HG03521 (cell line): ENCODE results near the gene PAMR1.

ENCODE experiments used
- ATAC-seq: cut with Tn5 transposase; IDR thresholded peaks from one replicate; pipeline ENCODE4 v1.9.1; 2021; ENCODE audit warnings: mild to moderate bottlenecking, moderate library complexity; ENCODE audit not compliant: unreplicated experiment

The PAMR1 gene

DNA sequence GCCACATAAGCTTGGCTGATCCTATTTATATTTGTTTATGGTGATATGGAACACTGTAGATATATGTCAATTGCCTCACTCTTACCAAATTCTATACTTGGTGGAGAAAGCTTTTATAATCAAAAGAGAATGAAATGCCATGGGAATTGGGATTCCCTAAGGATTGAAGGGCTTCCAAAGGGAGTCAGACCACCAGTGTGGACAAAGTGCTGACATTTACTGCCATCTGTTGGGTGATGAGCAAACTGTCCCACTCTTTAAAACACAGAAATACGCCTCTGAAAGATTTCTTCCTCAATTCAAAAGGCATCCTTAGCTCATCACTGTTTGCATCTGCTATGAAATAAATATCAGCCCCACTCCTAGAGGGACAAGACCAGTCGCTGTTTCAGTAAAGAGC, 113.1 kb downstream of the PAMR1 start:
- no peak for ATAC-seq

DNA sequence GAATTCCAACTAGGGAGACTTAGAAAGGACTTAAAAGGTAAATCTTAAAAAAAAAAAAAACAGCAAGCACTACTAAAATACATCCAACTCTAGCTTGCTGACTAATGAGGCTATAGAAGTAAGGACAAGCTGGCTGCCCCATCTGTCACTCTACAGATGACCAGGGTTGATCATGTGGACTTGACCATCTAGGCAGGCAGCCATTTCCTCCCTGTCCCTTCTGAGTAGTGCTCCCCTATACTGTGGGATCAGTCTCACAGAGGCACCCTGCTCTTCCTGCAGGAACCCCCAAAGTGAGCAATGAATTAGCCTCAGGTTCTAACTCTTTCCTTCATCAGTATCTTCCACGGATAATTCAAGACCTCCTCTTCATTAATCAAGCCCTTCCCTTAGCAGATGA, 118.4 kb downstream of the PAMR1 start:
- no peak for ATAC-seq

DNA sequence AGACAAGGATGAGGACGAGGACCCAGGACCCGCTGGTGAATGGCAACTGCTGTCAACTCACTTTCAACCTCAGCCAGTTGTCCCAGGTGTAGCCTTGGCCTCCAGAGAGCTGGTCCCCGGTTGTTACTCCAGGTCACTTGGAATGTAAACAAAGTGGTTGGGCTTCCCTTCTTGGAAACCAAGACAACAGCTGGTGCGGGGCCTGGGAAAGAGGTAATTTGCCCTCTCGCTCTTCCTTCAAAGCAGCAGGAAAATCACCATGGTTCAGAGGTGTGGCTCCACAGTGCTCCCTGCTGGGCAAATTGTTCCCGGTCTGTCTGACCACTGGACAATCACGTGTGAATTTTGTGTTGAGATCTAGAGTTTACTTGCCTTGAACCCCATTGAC, 121.0 kb downstream of the PAMR1 start:
- ATAC-seq, result no peak

DNA sequence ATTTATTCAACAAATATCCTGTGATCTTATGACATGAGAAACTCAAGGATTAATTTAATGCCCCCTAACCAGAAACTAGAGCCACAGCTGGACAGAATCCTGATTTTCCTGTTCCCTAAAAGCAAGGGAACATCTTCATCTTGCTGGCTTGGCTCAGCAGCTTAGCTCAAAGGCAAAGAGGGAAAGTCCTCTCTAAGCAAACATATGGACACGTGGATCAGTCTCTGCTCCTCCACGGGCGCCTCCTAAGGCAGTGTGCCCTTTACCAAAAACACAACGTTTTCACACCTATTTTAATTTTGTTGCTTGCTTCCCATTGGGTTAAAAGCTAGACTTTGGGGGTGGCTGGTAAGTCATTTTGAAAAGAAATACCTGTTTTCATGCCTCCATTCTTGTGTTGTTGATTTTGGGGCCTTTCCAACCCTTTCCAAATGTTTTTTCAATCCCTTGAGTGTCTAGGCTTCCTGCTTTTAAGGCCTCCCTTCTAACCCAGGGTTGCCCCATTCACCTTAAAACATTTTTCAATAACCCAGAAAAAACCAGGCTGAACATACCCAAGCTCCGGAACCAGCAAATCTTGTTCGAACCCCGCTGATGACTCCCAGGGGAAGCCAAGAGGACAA, 121.5 kb downstream of the PAMR1 start:
- ATAC-seq, result no peak

DNA sequence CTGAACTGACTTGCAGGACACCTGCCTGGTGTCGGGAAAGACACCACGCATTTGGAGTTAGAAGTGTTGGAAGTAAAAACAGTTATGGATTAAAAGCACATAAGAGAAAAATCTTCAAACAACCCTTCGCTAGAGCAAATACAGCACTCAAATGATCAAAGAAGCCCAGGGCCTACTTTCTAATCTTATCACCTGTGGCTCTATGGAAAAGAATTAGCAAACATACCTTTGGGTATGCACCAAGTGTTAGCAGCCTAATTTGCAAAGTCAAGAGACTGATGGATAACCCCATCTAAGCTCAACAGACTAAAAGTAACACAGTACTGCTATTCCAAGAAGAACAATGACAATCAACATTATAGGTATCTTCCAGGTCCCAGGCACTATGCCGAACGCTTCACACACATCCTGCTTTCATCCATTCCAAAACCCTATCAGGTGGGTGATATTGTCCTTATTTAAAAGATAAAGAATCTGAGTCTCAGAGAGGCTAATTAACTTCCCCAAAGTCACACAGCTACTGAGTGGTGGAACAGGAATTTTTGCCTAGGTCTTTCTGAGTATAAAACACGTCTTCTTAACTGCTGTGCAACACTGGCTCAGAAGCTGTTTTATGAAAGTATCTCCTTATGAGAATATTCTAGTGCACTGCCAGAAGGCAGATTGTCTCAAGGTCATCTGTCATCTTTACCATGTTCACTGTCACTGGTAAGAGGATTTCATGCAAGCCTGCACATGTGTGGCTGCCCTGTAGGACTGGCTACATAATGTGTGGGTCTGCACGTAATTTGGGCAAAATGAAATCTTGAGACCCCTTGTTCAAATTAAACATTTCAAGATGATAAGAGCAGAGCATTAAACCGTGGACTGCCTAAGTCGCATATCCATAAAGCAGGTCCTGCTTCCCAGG, 122.4 kb downstream of the PAMR1 start:
- no peak for ATAC-seq

DNA sequence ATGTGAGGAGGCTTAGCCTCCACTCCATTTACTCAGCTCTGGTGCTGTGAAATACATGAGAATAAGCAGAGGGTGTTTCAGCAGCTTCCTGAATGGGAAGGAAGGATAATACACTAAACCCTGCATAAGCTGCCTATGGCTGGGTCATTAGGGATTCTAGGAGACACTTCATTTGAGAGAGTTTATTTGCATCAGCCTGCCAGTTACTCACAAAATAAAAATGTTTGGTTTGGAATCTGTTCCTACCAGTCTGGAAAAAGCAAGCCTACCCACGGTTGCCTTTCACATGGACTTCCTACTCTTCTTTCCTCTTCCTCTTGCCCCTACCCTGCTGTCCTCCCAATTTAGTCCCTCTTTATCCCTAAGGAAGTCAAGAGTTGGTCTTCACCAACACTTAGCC, 126.5 kb downstream of the PAMR1 start:
- ATAC-seq, result no peak

DNA sequence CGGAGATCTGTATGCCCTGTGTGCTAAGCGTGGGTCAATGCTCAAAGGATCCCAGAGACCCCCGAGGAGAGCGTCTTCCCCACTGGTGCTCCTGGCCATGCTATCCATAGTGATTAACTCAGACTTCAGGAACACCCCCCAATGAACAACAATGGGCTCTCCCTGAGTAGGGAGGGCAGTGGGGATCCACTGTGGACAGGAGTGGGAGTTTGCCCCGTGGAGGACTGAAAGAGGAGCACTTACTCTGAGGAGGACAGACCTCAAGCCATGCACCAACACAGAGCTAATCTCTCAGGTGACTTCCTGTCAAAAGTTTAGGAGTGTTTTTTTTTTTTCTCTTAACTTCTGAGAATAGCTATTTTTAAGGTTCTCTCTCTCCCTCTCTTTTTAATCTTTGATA, 130.5 kb downstream of the PAMR1 start:
- ATAC-seq, result no peak

DNA sequence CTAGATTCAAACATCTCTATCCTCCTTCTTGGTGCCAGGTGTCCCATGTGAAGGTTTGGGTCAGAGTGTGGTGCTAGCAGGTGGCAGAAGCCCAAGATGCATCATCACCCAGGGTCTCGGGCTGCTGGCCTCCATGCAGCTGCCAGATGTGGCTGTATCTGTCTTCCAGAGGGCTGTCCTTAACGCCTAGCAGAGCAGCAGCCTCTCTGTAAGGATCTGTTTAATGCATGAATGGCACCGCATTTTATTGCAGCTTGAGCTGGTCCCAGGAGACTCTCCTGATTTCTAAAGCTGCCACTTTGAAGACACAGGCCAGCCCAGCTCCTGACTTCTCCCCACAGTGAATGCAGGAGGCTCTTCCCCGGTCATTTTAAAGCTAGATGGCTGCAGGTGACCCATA, 132.3 kb downstream of the PAMR1 start:
- ATAC-seq, result no peak

DNA sequence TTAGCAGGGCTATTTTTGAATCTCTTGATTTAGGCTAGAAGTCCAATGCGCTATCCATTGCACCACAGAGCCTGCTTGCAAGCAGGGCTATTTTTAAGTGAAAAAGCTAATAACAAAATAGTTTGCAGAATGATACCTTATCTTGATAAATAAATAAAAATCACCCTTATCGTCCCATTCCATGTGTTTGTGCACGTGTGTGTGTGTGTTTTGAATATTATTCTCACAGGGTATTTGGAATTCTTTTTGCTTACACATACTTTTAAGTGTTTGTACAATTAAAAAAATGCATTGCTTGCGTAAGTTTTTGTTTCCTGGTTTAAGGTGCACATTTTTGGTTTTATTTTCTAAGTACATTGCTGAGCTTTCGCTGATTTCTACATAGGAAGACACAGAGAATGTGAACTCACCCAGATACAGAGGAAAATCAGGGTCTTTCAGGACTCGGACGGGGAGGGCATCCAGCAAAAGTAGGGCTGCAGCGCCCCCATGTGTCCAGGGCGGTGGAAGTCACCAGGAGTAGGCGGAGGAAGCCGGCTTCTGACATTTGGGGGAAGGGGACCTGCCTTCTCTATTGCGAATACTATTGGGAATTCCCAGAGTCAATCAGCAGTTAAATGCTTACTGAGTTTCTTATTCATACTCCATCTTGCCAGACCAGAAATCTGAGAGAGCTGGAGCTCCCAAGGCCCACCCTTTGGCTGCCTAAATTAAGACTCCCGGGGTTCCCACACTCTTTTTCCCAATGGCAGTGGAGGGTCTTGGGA, 133.3 kb downstream of the PAMR1 start:
- ATAC-seq, result peak; percentile 36

DNA sequence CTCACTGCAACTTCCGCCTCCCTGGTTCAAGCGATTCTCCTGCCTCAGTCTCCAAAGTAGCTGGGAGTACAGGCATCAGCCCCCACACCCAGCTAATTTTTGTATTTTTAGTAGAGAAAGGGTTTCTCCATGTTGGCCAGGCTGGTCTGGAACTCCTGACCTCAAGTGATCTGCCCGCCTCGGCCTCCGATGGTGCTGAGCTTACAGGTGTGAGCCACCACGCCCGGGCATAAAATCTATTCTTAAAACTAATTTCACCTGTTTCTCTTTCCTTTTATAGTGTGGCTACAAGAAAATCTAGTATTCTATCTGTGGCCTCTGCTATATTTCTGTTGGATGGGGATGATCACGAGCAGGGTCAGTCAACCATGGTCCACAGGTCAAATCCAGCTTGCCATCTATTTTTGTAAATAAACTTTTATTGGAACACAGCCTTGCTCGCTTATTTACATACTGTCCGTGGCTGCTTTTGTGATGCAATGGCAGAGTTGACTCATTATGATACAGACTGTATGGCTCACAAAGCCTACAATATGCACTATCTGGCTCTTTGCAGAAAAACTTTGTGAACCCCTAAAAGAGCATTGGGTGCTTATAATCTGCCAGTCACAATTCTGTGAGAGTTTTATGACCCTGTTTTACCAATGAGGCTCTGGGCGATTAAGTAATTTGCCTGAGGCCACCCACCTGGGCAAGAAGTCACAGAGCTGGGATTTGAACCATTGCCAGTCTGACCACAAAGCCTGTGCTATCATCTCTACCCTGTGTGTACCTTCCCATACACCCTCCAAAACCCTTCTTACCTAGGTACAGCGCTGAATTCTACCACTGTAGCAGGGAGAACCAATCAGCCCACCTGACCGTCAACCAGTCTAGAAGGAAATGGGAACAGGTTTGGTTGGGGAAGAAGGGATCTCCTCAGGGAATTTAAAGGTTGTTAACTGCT, 134.4 kb downstream of the PAMR1 start:
- peak; percentile 82 for ATAC-seq

DNA sequence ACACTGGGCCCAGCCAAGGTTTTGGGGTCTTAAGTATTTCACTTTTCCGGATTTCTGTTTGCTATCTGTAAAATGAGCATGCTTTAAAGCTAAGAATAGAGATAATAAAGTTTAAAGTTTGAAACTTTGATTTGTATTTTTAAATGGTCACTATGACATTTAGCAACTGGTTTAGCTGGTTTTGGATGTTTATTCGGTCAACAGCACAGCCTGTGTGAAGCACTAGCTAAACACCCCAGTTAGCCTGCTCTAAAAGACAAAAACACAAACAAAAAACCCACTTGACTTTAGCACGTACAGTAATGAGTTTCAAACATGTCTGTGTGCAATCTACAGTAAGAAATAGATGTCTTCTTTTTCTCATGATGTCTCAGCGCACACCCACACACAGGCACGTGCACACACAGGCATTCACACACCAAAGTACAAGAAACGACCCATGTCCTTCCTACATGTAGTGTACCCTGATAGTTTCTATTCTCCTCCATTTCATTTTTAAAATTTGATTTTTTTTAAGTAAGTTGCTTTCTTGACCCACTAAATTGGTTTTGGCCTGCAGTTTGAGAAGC, 135.4 kb downstream of the PAMR1 start:
- ATAC-seq, result no peak

DNA sequence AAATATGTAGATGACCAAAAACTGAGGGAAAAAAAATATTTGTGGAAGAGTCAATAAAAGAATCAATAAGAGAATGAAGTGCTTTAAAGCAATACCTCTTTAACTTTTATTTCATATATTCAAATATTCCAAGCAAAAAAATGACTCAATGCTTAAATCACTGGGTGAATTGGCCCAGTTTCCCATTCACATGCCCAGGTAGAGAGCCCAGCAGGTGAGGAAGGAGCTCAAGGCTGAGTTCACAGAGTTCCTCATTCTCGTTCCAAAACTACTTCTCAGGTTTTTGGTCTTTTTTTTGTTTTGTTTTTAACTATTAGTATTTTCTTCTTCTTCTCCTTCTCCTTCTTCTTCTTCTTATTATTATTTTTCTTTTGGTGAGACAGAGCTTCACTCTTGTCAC, 136.3 kb downstream of the PAMR1 start:
- ATAC-seq, result no peak

DNA sequence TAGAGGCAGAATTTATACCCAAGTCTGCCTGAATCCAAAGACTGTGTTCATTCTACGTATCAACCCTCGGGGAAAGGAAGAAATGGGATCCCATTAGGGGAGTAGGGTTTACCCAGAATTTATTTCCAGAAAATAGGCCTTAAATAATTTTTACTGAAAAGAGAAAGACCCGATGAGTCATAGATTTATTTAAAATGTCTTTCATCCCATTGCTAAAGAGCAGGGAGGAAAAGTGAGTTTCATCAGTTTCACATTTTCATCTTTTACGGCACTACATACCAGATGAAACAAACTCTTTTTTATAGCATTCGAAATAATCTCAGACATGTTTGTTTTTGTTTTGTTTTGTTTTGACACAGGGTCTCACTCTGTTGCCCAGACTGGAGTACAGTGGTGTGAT, 137.4 kb downstream of the PAMR1 start:
- no peak for ATAC-seq

DNA sequence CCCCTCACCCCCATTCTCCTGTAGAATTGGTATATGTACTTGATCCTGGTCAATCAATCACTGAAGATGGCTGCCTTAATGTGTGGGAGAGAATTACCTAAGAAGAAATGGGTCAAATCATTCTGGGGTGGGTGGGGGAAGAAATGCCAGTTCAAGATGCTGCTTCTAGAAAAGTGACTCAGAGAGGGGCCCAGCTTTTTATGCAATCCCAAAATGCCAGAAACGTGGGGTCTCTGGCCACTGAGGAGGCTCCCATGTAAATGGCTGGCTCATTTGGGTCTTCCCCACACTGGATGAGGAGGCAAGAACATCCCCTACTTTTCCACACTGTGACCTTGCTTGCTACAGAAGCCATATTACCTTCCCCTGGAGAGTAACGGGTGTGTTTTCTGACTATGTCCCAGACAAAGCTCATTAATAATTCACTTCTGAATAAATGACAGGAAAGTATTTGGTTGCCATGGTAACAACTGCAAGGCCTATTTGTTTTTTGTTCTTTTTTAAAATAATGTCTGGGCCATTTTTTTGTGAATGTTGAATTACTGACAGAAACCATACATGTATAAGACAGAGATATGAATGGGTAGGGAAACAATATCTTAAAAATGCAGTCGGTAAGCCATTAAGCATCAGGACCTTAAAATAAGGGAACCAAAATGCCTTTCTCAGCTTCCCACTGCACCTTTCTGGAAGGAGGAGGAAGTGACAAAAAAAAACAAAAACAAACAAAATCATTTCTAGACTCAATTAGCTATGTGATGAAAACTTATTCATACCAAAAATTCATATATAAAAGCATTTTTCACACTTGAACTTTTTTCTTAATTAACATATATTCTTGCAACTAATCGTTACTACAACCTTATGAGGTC, 138.1 kb downstream of the PAMR1 start:
- ATAC-seq, result no peak

DNA sequence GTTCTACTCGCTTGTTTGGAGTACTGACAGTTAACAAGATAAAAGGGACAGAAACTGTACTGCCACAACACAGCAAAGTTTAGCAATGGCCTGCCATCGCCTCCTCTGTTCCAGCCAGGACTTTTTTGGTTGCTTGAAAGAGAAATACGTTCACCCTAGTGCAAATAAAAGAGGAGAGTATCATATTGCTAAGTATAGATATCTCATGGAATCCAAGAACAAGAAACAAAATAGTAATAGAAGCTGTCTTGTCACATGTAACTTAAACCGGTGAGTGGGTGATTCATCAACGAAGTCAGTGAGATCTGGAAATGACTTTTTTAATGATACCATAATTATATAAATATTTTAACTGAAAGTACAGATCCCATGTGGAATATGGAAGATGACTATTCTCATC, 141.5 kb downstream of the PAMR1 start:
- no peak for ATAC-seq
